NCI-H1417 (cell line): Measurements from ENCODE around the gene TMEM198.

ENCODE experiments used
- DNase-seq, 3 experiments: peaks; one replicate each; lab custom pipeline; 2025; lab: John Stamatoyannopoulos, UW

Gene TMEM198

DNA sequence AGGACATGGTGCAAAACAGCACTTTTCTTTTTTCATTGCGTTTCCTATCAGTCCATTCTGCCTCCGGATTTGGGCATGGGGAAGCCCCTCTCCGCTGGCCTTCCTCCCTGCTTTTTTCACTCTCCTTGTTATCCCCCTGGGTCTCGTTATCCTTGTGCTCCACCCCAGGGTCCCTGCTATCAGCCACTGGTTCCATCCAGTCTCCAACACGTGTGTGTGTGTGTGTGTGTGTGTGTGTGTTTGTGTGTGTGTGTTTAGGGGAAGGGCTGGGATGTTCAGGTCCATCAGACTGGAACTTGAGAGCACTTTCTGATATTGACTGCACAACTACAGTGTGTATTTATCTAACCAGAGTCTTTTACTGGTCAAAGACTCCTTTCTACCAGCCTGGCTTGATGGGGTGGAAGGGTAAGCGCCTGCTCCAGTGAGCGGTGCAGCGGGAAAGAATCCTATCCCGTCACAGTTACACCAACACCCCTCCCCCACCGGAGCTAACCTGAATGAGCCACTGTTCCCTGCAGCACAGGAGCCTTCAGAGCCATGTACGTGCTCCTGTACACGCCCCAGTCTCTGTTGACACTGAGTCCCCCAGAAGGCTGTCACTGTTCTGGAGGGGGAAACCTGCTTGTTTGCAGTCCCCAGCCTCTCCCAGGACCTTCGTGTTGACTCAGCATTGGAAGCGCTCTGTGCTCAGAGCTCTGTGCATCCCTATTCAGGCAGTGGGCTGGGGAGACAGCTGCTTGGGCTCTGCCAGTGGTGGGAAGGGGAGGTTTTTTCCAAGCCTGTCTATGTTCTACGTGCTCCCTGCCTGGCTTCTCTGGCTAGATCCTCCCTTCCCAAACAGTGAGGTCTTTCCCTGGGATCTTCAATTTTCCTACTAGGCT, 32.9 kb downstream of the TMEM198 start:
- DNase-seq, result peak; percentile 56 to 65 (median 64)

DNA sequence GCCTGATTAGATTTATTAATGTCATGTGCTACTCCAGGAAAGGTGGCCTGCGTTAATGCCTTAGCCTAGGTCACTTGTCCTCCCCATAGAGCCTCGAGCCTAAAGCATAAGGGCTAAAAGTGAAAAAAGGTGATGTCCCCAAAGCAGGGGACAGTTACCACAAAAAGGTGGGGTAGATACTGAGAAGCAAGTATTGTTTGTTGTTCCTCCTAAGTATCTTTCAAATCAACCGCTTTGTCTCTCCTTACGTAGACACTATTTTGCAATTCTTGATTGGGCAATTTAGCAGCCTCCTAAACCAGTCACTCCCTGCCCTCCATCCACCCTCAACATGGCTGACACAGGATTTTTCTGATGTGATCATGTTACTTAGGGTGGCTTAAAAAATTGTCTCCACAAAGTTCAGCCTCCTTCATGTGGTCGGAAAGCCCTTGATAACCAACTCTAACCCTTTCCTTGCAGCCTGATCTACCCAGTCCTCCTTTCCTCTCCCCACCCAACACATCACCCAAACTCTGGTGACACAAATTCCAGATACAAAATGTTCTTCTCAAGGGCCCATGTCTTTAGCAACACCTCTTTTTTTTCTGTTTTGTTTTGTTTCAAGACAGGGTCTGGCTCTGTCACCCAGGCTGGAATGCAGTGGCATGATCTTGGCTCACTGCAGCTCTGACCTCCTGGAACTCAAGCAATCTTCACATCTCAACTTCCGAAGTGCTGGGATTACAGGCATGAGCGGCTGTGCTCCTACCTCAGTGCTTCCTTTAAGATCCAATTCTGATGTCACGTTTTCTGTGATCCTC, 35.2 kb downstream of the TMEM198 start:
- no peak for DNase-seq

DNA sequence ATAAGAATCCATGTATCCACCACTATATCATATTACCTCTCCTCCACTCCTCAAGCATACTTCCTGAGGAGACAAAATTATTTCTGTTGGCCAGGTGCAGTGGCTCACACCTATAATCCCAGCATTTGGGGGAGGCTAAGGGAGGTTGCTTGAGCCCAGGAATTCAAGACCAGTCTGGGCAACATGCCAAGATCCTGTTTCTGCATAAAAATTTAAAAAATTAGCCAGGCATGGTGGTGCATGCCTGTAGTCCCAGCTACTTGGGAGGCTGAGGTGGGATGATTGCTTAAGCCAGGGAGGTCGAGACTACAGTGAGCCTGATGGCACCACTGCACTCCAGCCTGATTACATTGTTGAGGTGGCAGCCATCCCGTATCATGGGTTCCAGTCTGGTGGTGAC, 37.5 kb downstream of the TMEM198 start:
- no peak for DNase-seq

DNA sequence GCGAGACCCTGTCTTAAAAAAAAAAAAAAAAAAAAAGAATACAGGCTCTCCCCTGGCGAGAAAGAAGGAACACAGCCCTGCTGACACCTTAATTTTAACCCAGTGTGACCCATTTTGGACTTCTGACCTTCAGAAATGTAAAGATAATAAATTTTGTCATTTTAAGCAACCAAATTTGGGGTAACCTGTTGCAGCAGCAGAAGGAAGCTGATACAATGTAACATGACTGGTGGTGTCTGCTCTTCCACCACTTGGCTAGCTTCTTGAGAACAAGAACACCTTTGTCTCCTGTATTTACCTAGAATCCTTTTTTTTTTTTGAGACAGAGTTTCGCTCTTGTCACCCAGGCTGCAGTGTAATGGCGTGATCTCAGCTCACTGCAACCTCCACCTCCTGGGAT, 47.3 kb downstream of the TMEM198 start:
- no peak for DNase-seq

DNA sequence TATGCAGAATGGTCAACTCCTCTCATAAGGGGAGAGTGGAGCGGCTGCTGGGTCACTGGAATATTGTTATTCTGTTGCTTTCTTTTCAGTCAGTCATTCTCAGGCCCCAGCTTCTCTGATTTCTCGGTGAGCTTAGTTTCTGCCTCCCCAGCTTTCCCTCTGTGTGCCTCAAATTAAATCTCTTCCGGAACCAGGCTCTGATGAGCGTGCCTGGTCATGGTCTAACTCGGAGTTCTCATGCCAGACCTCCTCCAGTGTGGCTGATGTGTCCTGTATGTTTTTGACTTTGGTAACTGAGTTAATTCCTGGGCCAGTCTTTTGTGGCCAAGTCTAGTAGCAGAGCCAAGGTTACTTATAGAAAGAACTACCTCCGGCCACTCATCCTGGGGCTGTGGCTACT, 48.9 kb downstream of the TMEM198 start:
- DNase-seq, result no peak

DNA sequence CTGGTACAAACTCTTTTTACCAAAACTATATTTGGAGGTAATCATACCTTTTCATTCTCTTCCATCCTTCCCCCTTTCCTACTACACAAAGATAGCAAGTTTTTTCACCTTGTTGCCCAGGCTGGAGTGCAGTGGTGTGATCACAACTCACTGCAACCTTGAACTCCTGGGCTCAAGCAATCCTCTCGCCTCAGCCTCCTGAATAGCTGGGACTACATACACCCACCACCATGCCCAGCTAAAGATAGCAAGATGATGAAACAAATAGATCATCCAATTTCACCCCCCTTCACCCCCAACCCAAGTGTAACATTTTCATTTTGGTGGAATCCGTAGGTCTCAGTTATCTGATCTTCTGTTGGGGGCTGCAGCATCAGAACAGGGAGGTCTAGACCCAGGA, 49.3 kb downstream of the TMEM198 start:
- no peak for DNase-seq

DNA sequence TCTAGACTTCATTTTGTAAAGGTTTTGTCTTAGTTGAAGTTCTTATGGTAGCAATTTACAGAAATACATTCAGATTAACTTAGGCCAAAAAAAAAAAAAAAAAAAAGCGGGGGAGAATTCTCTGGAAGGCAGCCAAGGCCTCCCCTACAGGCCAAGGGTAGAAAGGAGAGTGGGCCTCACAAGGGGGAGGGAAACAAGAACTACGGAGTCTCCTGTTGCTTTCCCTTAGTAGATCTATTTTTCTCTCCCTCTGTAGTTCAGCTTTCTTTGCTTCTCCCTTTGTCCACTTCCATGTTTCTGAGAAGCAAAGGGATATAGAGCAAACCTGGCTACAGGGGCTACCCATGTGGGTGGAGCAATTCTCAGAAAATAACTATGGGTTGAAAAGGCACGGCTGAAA, 51.4 kb downstream of the TMEM198 start:
- DNase-seq, result no peak

DNA sequence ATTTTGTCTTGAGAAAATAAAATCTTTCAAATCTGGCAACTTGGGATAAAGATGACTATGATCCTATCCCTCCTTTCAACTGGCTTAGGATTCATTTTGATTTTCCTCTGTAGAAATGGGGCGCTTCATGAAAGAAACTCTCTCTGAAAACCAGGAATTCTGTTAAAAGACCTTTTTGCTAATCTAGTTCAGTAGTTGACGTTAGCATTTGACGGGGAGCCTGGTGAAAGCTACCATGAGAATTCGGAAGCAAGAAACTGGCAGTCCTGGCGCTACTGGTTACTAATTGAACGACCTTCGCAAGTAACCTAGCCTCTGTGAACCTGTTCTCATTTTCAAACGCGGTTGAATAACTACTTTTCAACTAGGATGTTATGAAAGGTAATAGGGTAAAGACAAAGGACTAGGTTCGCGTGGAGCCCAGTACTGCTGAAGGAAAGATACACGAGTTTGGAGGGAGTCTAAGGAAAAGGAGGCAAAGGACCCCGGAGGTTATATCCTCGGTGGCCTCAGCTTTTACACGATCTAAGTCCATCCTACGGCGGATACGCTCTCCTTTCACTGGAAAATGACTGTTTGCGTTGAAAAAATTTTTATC, 53.2 kb downstream of the TMEM198 start:
- DNase-seq, result peak in 2 of 3 experiments; percentile 75 to 90

DNA sequence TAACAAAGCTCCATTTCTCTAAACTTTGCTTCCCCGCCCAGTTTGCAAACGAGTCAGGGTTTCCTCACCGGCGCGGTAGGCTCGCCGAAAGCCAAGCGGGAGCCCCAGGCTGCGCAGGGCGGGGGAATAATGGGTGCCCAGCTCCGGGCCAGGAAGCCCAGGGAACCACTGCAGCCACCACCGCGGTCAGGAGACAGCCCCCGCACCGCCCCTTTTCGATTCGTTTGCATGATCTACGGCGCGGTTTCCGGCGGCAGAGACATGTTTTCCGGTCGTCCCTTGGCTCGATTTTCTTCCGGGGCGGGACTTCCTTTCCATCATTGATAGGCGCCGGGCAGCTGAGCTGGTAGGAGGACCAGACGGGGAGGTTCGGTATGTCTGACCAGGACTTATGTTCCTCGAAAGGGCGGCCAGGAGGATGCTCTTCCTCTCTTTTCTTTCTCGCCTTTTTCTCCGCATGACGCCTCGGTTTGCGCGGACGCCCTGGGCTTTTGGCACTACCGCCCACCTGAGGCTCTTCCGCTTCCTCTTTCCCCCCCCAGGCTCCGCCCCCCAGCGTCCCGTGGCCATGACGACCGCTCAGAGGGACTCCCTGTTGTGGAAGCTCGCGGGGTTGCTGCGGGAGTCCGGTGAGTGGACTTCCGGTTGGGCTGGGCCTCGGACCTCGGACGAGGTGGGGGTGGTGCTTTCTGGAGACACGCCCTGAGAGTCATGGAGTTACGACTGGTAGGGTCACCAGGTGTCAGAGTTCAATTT, 53.9 kb downstream of the TMEM198 start, which contains the start of gene STK11IP:
Gene STK11IP, plus strand, starts transcription at position 306 of the 756 bp plus-strand sequence. Its CDS starts 263 bp downstream, at position 569.
- DNase-seq, result peak; percentile 89 to 98 (median 97)

DNA sequence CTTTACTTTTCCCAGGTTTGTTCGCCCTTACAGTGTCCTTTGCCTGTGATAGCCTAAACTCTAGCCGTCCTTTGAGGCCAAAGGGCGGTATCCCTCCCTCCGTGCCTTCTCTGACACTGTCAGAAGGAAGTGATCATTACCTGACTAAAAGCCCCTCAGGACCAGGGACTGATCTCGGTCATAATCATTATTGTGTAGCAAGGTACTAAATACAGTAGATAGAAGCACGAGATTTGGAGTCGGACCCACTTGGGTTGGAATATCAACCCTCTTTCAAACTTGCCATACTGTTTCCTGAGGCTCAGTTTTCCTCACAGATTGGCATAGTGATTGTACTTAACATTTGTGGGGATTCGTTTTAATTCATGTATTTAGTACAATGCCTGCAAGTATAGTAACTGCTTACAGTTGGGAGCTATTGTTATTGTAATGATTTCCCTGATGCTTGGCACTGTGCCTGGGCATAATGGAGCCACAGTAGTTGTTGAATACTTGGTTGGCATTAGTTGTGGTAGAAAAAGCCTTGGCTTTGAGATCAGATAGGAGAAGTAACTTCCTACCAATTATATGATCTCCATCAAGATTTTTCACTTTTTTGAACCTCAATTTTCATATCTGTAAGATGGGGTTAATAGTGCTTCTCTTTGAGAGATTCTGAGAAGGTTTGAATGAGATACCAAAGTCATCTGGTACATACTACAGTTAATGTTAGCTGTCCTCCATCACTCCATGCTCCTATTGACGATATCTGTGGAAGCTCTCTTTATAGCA, 54.7 kb downstream of the TMEM198 start:
- peak in 1 of 3 experiments; percentile 56 for DNase-seq
